IMR-90 (cell line): Measurements from ENCODE around the gene MED19. TPM values are rescaled to one million over a fixed set of nuclear protein-coding genes. Genes with fewer than 3 reads are reported as not detected.

ENCODE experiments used
- ATAC-seq: fragments of 200-7000 bp; cut with Tn5 transposase; 2 replicates; pipeline ENCODE4 v1.9.1; 2020; ENCODE audit warnings: low read depth, mild to moderate bottlenecking, moderate library complexity
- BruUV-seq: library from RNA; stranded (reverse); fragments of 400-500 nt; replicated peaks from 2 replicates; lab custom pipeline; 2021; lab: Mats Ljungman, UMichigan
- CTCF ChIA-PET: fragments of 300-600 bp; formaldehyde crosslinking; extraction: SDS; loops from one replicate; lab custom pipeline; 2021; ENCODE audit warnings: antibody characterized with exemption; lab: Yijun Ruan, JAX
- POLR2A ChIA-PET: fragments of 300-600 bp; sonication (Branson Sonifier 250); formaldehyde crosslinking; loops from one replicate; lab custom pipeline; 2022; ENCODE audit warnings: antibody characterized with exemption; ENCODE audit not compliant: unreplicated experiment; lab: Charles Lee
- DNase-seq: peaks from one replicate; pipeline ENCODE4 v3.0.0; 2013
- H2AFZ ChIP-seq: replicated peaks from 2 replicates; pipeline ENCODE3; 2013; ENCODE audit warnings: low read length, mild to moderate bottlenecking; ENCODE audit not compliant: poor library complexity
- H2AK5ac ChIP-seq: 2 replicates; pipeline ENCODE4 v1.6.1; 2013; ENCODE audit warnings: low read depth, low read length, inconsistent platforms
- H2AK9ac ChIP-seq: replicated peaks from 2 replicates; pipeline ENCODE3; 2013; ENCODE audit warnings: mild to moderate bottlenecking, low read depth, low read length, moderate library complexity; ENCODE audit not compliant: poor library complexity
- H2BK120ac ChIP-seq: 2 replicates; pipeline ENCODE4 v1.6.1; 2013; ENCODE audit warnings: low read depth, low read length, inconsistent platforms
- H2BK15ac ChIP-seq: 3 replicates; pipeline ENCODE4 v1.6.1; 2013; ENCODE audit warnings: low read depth, low read length, inconsistent platforms
- H2BK20ac ChIP-seq: 2 replicates; pipeline ENCODE4 v1.6.1; 2013; ENCODE audit warnings: low read depth, mild to moderate bottlenecking, inconsistent platforms, low read length, moderate library complexity
- H2BK5ac ChIP-seq: 2 replicates; pipeline ENCODE4 v1.6.1; 2013; ENCODE audit warnings: mild to moderate bottlenecking, low read depth, low read length, inconsistent platforms; ENCODE audit not compliant: poor library complexity, severe bottlenecking
- H3K14ac ChIP-seq: replicated peaks from 2 replicates; pipeline ENCODE4 v1.6.1; 2013; ENCODE audit warnings: low read depth, low read length, inconsistent platforms
- H3K18ac ChIP-seq: 2 replicates; pipeline ENCODE4 v1.6.1; 2013; ENCODE audit warnings: low read depth, low read length, control low read depth
- H3K23ac ChIP-seq: 2 replicates; pipeline ENCODE4 v1.6.1; 2013; ENCODE audit warnings: low read depth, low read length, inconsistent platforms
- H3K27ac ChIP-seq: 2 replicates; pipeline ENCODE4 v1.5.1; 2013; ENCODE audit warnings: mild to moderate bottlenecking, control low read depth, low read length; ENCODE audit not compliant: insufficient read depth
- H3K27me3 ChIP-seq: 2 replicates; pipeline ENCODE4 v1.6.1; 2013; ENCODE audit warnings: low read length; ENCODE audit not compliant: control insufficient read depth, insufficient read depth
- H3K36me3 ChIP-seq: 2 replicates; pipeline ENCODE4 v1.6.1; 2013; ENCODE audit warnings: low read length, mixed read lengths; ENCODE audit not compliant: control insufficient read depth, insufficient read depth
- H3K4ac ChIP-seq: 2 replicates; pipeline ENCODE4 v1.6.1; 2013; ENCODE audit warnings: low read depth, low read length, inconsistent platforms
- H3K4me1 ChIP-seq: 2 replicates; pipeline ENCODE4 v1.6.1; 2013; ENCODE audit warnings: low read length, mixed read lengths; ENCODE audit not compliant: control insufficient read depth, insufficient read depth
- H3K4me2 ChIP-seq: 2 replicates; pipeline ENCODE4 v1.6.1; 2013; ENCODE audit warnings: low read depth, mild to moderate bottlenecking, control low read depth, low read length, moderate library complexity
- H3K4me3 ChIP-seq: 2 replicates; pipeline ENCODE4 v1.5.1; 2013; ENCODE audit warnings: low read depth, mild to moderate bottlenecking, control low read depth, low read length, moderate library complexity; ENCODE audit not compliant: insufficient read depth
- H3K56ac ChIP-seq: 2 replicates; pipeline ENCODE4 v1.6.1; 2013; ENCODE audit warnings: low read length, inconsistent platforms; ENCODE audit not compliant: insufficient read depth; ENCODE audit errors: extremely low read depth
- H3K79me1 ChIP-seq, 2 experiments: 2 replicates each; pipeline ENCODE4 v1.6.1; 2013; ENCODE audit warnings: low read length in 2 of 2, inconsistent platforms in 1 of 2, low read depth in 1 of 2
- H3K9ac ChIP-seq: 2 replicates; pipeline ENCODE4 v1.6.1; 2013; ENCODE audit warnings: low read depth, low read length, control low read depth
- H3K9me1 ChIP-seq: 2 replicates; pipeline ENCODE4 v1.6.1; 2013; ENCODE audit warnings: low read length, inconsistent platforms; ENCODE audit not compliant: insufficient read depth
- H3K9me3 ChIP-seq: 2 replicates; pipeline ENCODE4 v1.6.1; 2013; ENCODE audit warnings: low read length; ENCODE audit not compliant: control insufficient read depth, insufficient read depth
- H4K20me1 ChIP-seq: 2 replicates; pipeline ENCODE4 v1.6.1; 2013; ENCODE audit warnings: low read length, inconsistent platforms; ENCODE audit not compliant: insufficient read depth
- H4K5ac ChIP-seq: 2 replicates; pipeline ENCODE4 v1.6.1; 2013; ENCODE audit warnings: mild to moderate bottlenecking, low read depth, low read length, control low read depth
- H4K8ac ChIP-seq, 2 experiments: 2 replicates each; pipeline ENCODE4 v1.6.1; 2013; ENCODE audit warnings: low read depth in 2 of 2, low read length in 2 of 2, control low read depth in 1 of 2, inconsistent platforms in 1 of 2
- H4K91ac ChIP-seq: 2 replicates; pipeline ENCODE4 v1.6.1; 2013; ENCODE audit warnings: low read depth, low read length, inconsistent platforms; ENCODE audit not compliant: insufficient read depth
- FOS ChIP-seq: fragments of 150-350 bp; IDR thresholded peaks from 2 replicates; pipeline ENCODE4 v1.6.1; 2016; ENCODE audit warnings: low read depth, low read length
- MAFK ChIP-seq: IDR thresholded peaks from 2 replicates; pipeline ENCODE4 v1.6.1; 2012; ENCODE audit warnings: low read depth, low read length, improper control_type of control experiment
- MAZ ChIP-seq: IDR thresholded peaks from 2 replicates; pipeline ENCODE4 v1.6.1; 2012; ENCODE audit warnings: low read depth, mild to moderate bottlenecking, low read length, improper control_type of control experiment, moderate library complexity, borderline replicate concordance
- RFX5 ChIP-seq: IDR thresholded peaks from 2 replicates; pipeline ENCODE4 v1.8.0; 2012; ENCODE audit warnings: low read depth, mild to moderate bottlenecking, low read length, moderate library complexity
- USF2 ChIP-seq: fragments of 150-350 bp; IDR thresholded peaks from 2 replicates; pipeline ENCODE4 v1.6.1; 2017; ENCODE audit warnings: mild to moderate bottlenecking, antibody characterized with exemption, low read length, low read depth
- WGBS, 2 experiments: methylation state at CpG; one replicate each; pipeline versions ENCODE4 v1.1.5 to v1.1.7; 2013; ENCODE audit warnings: missing lambda C conversion rate in 2 of 2; ENCODE audit not compliant: insufficient read length in 1 of 2; ENCODE audit errors: extremely low coverage in 2 of 2; 5-methylcytosine and 5-hydroxymethylcytosine counted together
- dilution Hi-C: fragments of 300-500 bp; cut with HindIII; formaldehyde crosslinking; loops from one replicate; pipeline ENCODE4 v1.14.3; 2018; ENCODE audit warnings: low sequenced_read_pairs; ENCODE audit not compliant: unreplicated experiment
- in situ Hi-C: fragments of 300-500 bp; cut with MboI; formaldehyde crosslinking; loops from 3 replicates; pipeline ENCODE4 v1.14.3; 2019; ENCODE audit warnings: low sequenced_read_pairs, inconsistent platforms, mixed read lengths
- intact Hi-C: fragments of 100-400 bp; cut with micrococcal nuclease; formaldehyde crosslinking; loops from 2 replicates; pipeline ENCODE4 v1.10.0; 2022
- polyA plus RNA-seq, 3 experiments: library from polyadenylated mRNA; depleted of rRNA; stranded (reverse); fragments of >200 nt; gene quantifications; 2 replicates each; pipeline ENCODE4 v1.2.3, GENCODE V29; 2012; ENCODE audit warnings: low replicate concordance in 1 of 3
- total RNA-seq: library from RNA; depleted of rRNA; stranded (reverse); fragments of >200 nt; gene quantifications from 2 replicates; pipeline ENCODE4 v1.2.3, GENCODE V29; 2012

Gene MED19
- total and polyA plus RNA-seq, 2 of the 4 experiments (the other 2 are of a cell fraction), result 14.0 to 35.0 TPM

- peak overlapping the region; percentile 64 for H3K23ac ChIP-seq
- H2AK9ac ChIP-seq, result peak overlapping the region; percentile 47
- DNase-seq, result no peak
- H2BK120ac ChIP-seq, result no peak overlapping the region
- no peaks in the 10 kb centered on the region for H3K9me3 ChIP-seq
- no peak overlapping the region for H2BK15ac ChIP-seq
- ATAC-seq, result no peak
- peak overlapping the region; percentile 77 for H3K14ac ChIP-seq
- BruUV-seq, result no TSS peak
- H3K9me1 ChIP-seq, result no peaks in the 10 kb centered on the region
- POLR2A ChIA-PET, result no interaction called here
- intact Hi-C loops (no loop called here), dilution Hi-C loops (no loop called here), in situ Hi-C loops (no loop called here)
- no CpG with 5 or more reads among the region's 8 CpGs for WGBS, 2 experiments
- peak overlapping the region; percentile 36; the same call in 1 of the 2 replicates for H2AK5ac ChIP-seq
- CTCF ChIA-PET, result no interaction called here
- peak overlapping the region; percentile 77 for H3K4ac ChIP-seq
- peak overlapping the region; percentile 73 for H3K4me3 ChIP-seq
- peak overlapping the region; percentile 43; the same call in 1 of the 2 replicates for H3K27ac ChIP-seq
- peak overlapping the region; percentile 84 for H3K9ac ChIP-seq
- peak overlapping the region; percentile 77 for H3K56ac ChIP-seq
- peaks cover 17% of the 10 kb centered on the region for H3K36me3 ChIP-seq
- H3K4me2 ChIP-seq, result peak overlapping the region; percentile 91
- no peaks in the 10 kb centered on the region for H3K27me3 ChIP-seq
- peak overlapping the region; percentile 29 to 92; a peak in 2 of 4 replicates for H4K8ac ChIP-seq
- no peak overlapping the region for H4K5ac ChIP-seq
- H3K79me1 ChIP-seq, result peaks cover 11 to 21% of the 10 kb centered on the region in 2 experiments
- H3K18ac ChIP-seq, result no peak overlapping the region
- H2BK20ac ChIP-seq, result no peak overlapping the region
- no peak overlapping the region for H4K91ac ChIP-seq
- H2BK5ac ChIP-seq, result peak overlapping the region; percentile 55
- H4K20me1 ChIP-seq, result no peaks in the 10 kb centered on the region; the same call in 1 of the 2 replicates
- H3K4me1 ChIP-seq, result no peaks in the 10 kb centered on the region
- H2AFZ ChIP-seq, result peak overlapping the region; percentile 95
- TF ChIP-seq MAFK, result no peak
- TF ChIP-seq USF2, result no peak
- no peak for TF ChIP-seq RFX5
- no peak for TF ChIP-seq FOS
- no peak for TF ChIP-seq MAZ
Observed at GRCh38 chr11:57658023-57658361, 54.0 kb downstream of the MED19 start.
